Astrocyte (in vitro differentiated cells and primary cell): ENCODE results near the gene SEMA4C. TPM values are rescaled to one million over a fixed set of nuclear protein-coding genes. Genes with fewer than 3 reads are reported as not detected.

Experiments
- DNase-seq: peaks from one replicate; pipeline ENCODE4 v3.0.0-alpha.2; 2010; ENCODE audit warnings: low read depth
- FAIRE-seq: peaks from 2 replicates; lab custom pipeline; 2011; peaks lifted over from hg19 to GRCh38; lab: Jason Lieb, UNC
- H2AFZ ChIP-seq: 2 replicates; pipeline ENCODE4 v1.6.0; 2012; ENCODE audit warnings: low read depth, low read length, inconsistent platforms
- H3K27ac ChIP-seq: 2 replicates; pipeline ENCODE4 v1.5.1; 2011; ENCODE audit warnings: low read depth, low read length, inconsistent platforms
- H3K27me3 ChIP-seq: 2 replicates; pipeline ENCODE4 v1.6.0; 2011; ENCODE audit warnings: low read length, inconsistent platforms; ENCODE audit not compliant: insufficient read depth
- H3K36me3 ChIP-seq: 2 replicates; pipeline ENCODE4 v1.5.1; 2011; ENCODE audit warnings: low read length, inconsistent platforms; ENCODE audit not compliant: insufficient read depth
- H3K4me1 ChIP-seq: 2 replicates; pipeline ENCODE4 v1.5.1; 2011; ENCODE audit warnings: low read length, inconsistent platforms; ENCODE audit not compliant: insufficient read depth
- H3K4me2 ChIP-seq: 2 replicates; pipeline ENCODE4 v1.6.0; 2012; ENCODE audit warnings: low read length, inconsistent platforms
- H3K4me3 ChIP-seq: 2 replicates; pipeline ENCODE4 v1.5.1; 2011; ENCODE audit warnings: low read depth, mild to moderate bottlenecking, low read length, inconsistent platforms; ENCODE audit not compliant: insufficient read depth
- H3K79me2 ChIP-seq: 2 replicates; pipeline ENCODE4 v1.6.0; 2012; ENCODE audit warnings: mild to moderate bottlenecking, low read length, inconsistent platforms; ENCODE audit not compliant: insufficient read depth
- H3K9ac ChIP-seq: 2 replicates; pipeline ENCODE4 v1.6.0; 2012; ENCODE audit warnings: mild to moderate bottlenecking, low read length, inconsistent platforms
- H3K9me3 ChIP-seq: 2 replicates; pipeline ENCODE4 v1.5.1; 2012; ENCODE audit warnings: low read depth, mild to moderate bottlenecking, low read length, inconsistent platforms; ENCODE audit not compliant: insufficient read depth
- H4K20me1 ChIP-seq: 2 replicates; pipeline ENCODE4 v1.6.0; 2012; ENCODE audit warnings: low read length, inconsistent platforms; ENCODE audit not compliant: insufficient read depth
- H3K27ac Mint-ChIP-seq: one replicate; pipeline ENCODE4 v1.8.0; 2021; ENCODE audit warnings: mild to moderate bottlenecking, mixed read lengths; ENCODE audit not compliant: unreplicated experiment
- H3K27me3 Mint-ChIP-seq: one replicate; pipeline ENCODE4 v1.8.0; 2021; ENCODE audit warnings: low read depth, mixed read lengths; ENCODE audit not compliant: unreplicated experiment
- H3K36me3 Mint-ChIP-seq: one replicate; pipeline ENCODE4 v1.8.0; 2021; ENCODE audit warnings: low read depth, mixed read lengths; ENCODE audit not compliant: unreplicated experiment
- H3K4me1 Mint-ChIP-seq: one replicate; pipeline ENCODE4 v1.8.0; 2021; ENCODE audit warnings: low read depth, mixed read lengths; ENCODE audit not compliant: unreplicated experiment
- H3K4me3 Mint-ChIP-seq: one replicate; pipeline ENCODE4 v1.8.0; 2021; ENCODE audit warnings: mild to moderate bottlenecking, moderate library complexity, mixed read lengths; ENCODE audit not compliant: unreplicated experiment
- H3K9me3 Mint-ChIP-seq: one replicate; pipeline ENCODE4 v1.8.0; 2021; ENCODE audit warnings: mild to moderate bottlenecking, mixed read lengths; ENCODE audit not compliant: unreplicated experiment
- CTCF ChIP-seq: IDR thresholded peaks from 2 replicates; pipeline ENCODE4 v1.5.1; 2011; ENCODE audit warnings: low read depth, mild to moderate bottlenecking, inconsistent platforms, low read length, moderate library complexity; ENCODE audit not compliant: insufficient read depth
- EZH2 ChIP-seq: IDR thresholded peaks from 2 replicates; pipeline ENCODE4 v1.6.1; 2012; ENCODE audit warnings: mild to moderate bottlenecking, low read length, inconsistent platforms; ENCODE audit not compliant: insufficient read depth
- total RNA-seq: library from RNA; stranded (reverse); gene quantifications from 2 replicates; pipeline ENCODE4 v1.2.1, GENCODE V29; 2021

Gene SEMA4C
- total RNA-seq, 1 donor from 2014 or later, result 32.8 TPM

GRCh38 chr2:96885432-96886347 is 15.8 kb upstream of the SEMA4C start:
- Mint-ChIP-seq H3K9me3 (no peaks in the 10 kb centered on the region), H3K27me3 (peaks cover 10% of the 10 kb centered on the region), H3K4me1 (peaks cover 25% of the 10 kb centered on the region), H3K4me3 (peak overlapping the region; percentile 62), H3K27ac (no peak overlapping the region), H3K36me3 (no peaks in the 10 kb centered on the region)
- Histone ChIP-seq H4K20me1 (no peaks in the 10 kb centered on the region), H3K27ac (no peak overlapping the region), H3K4me3 (no peak overlapping the region), H3K9me3 (no peaks in the 10 kb centered on the region), H3K79me2 (no peaks in the 10 kb centered on the region), H3K27me3 (peaks cover 5% of the 10 kb centered on the region), H3K4me2 (no peak overlapping the region), H3K9ac (no peak overlapping the region), H3K4me1 (no peaks in the 10 kb centered on the region), H2AFZ (no peak overlapping the region), H3K36me3 (no peaks in the 10 kb centered on the region)
- TF ChIP-seq CTCF (no peak), EZH2 (no peak)
- no peak for DNase-seq
- no peak for FAIRE-seq

GRCh38 chr2:96884299-96885094 is 14.6 kb upstream of the SEMA4C start:
- Histone ChIP-seq H3K79me2 (no peaks in the 10 kb centered on the region), H4K20me1 (no peaks in the 10 kb centered on the region), H3K9ac (no peak overlapping the region), H3K27ac (no peak overlapping the region), H3K27me3 (peaks cover 5% of the 10 kb centered on the region), H2AFZ (no peak overlapping the region), H3K4me1 (no peaks in the 10 kb centered on the region), H3K9me3 (no peaks in the 10 kb centered on the region), H3K36me3 (no peaks in the 10 kb centered on the region), H3K4me3 (no peak overlapping the region), H3K4me2 (no peak overlapping the region)
- Mint-ChIP-seq H3K27ac (no peak overlapping the region), H3K27me3 (peaks cover 13% of the 10 kb centered on the region), H3K9me3 (no peaks in the 10 kb centered on the region), H3K4me1 (peaks cover 19% of the 10 kb centered on the region), H3K4me3 (no peak overlapping the region), H3K36me3 (no peaks in the 10 kb centered on the region)
- DNase-seq (no peak), FAIRE-seq (no peak)
- no peak for TF ChIP-seq CTCF
- TF ChIP-seq EZH2, result no peak
